Mesothelial cell of epicardium (in vitro differentiated cells): ENCODE measurements around the gene HSD11B2. TPM values are rescaled to one million over a fixed set of nuclear protein-coding genes. Genes with fewer than 3 reads are reported as not detected.

Source experiments
- DNase-seq, 2 experiments: peaks; one replicate each; pipeline ENCODE4 v3.0.0; 2021; ENCODE audit warnings: low spot score in 2 of 2; ENCODE audit not compliant: unreplicated experiment in 2 of 2
- H3K27ac Mint-ChIP-seq: 2 replicates; pipeline ENCODE4 v1.8.0; 2021; ENCODE audit warnings: mixed read lengths
- H3K27me3 Mint-ChIP-seq: 2 replicates; pipeline ENCODE4 v1.8.0; 2021; ENCODE audit warnings: low read depth, mixed read lengths
- H3K36me3 Mint-ChIP-seq: 2 replicates; pipeline ENCODE4 v1.8.0; 2021; ENCODE audit warnings: mixed read lengths
- H3K4me1 Mint-ChIP-seq: 2 replicates; pipeline ENCODE4 v1.8.0; 2021; ENCODE audit warnings: mixed read lengths
- H3K4me3 Mint-ChIP-seq: 2 replicates; pipeline ENCODE4 v1.8.0; 2021; ENCODE audit warnings: mild to moderate bottlenecking, moderate library complexity, mixed read lengths
- H3K9me3 Mint-ChIP-seq: 2 replicates; pipeline ENCODE4 v1.8.0; 2021; ENCODE audit warnings: mixed read lengths
- CTCF ChIP-seq: fragments of 200-600 bp; sonication (generic); IDR thresholded peaks from one replicate; pipeline ENCODE4 v1.5.0; 2021; ENCODE audit warnings: antibody characterized with exemption; ENCODE audit not compliant: unreplicated experiment
- total RNA-seq: library from RNA; stranded (reverse); gene quantifications from 3 replicates; pipeline ENCODE4 v1.2.1, GENCODE V29; 2021

Gene HSD11B2
- total RNA-seq, 1 donor from 2014 or later = 3.7 TPM

GRCh38 chr16:67445913-67446907 lies 15.3 kb downstream of the HSD11B2 start:
- Mint-ChIP-seq H3K9me3 (no peaks in the 10 kb centered on the region), H3K4me3 (no peak overlapping the region)
- no peak for DNase-seq

GRCh38 chr16:67446968-67447507 lies 16.1 kb downstream of the HSD11B2 start:
- no peak for TF ChIP-seq CTCF
- Mint-ChIP-seq H3K9me3 (no peaks in the 10 kb centered on the region), H3K36me3 (peaks cover 5% of the 10 kb centered on the region), H3K4me3 (no peak overlapping the region), H3K27me3 (no peaks in the 10 kb centered on the region), H3K4me1 (no peaks in the 10 kb centered on the region), H3K27ac (no peak overlapping the region)
- no peak for DNase-seq

More at GRCh38 chr16:67445913-67446907, 15.3 kb downstream of the HSD11B2 start:
- peaks cover 5% of the 10 kb centered on the region for H3K36me3 Mint-ChIP-seq
- no peaks in the 10 kb centered on the region for H3K4me1 Mint-ChIP-seq
- TF ChIP-seq CTCF = no peak
- no peaks in the 10 kb centered on the region for H3K27me3 Mint-ChIP-seq
- no peak overlapping the region for H3K27ac Mint-ChIP-seq

GRCh38 chr16:67447508-67448076 lies 16.7 kb downstream of the HSD11B2 start:
- H3K4me3 Mint-ChIP-seq = no peak overlapping the region
- H3K4me1 Mint-ChIP-seq = no peaks in the 10 kb centered on the region
- no peak overlapping the region for H3K27ac Mint-ChIP-seq
- peaks cover 5% of the 10 kb centered on the region for H3K36me3 Mint-ChIP-seq
- no peaks in the 10 kb centered on the region for H3K9me3 Mint-ChIP-seq
- no peak for DNase-seq
- H3K27me3 Mint-ChIP-seq = no peaks in the 10 kb centered on the region
- TF ChIP-seq CTCF = no peak

- no peak for DNase-seq
- no peak for TF ChIP-seq CTCF
- H3K4me3 Mint-ChIP-seq = no peak overlapping the region
- H3K4me1 Mint-ChIP-seq = no peaks in the 10 kb centered on the region
- H3K27me3 Mint-ChIP-seq = no peaks in the 10 kb centered on the region
- H3K9me3 Mint-ChIP-seq = no peaks in the 10 kb centered on the region
- H3K36me3 Mint-ChIP-seq = peaks cover 7% of the 10 kb centered on the region
- H3K27ac Mint-ChIP-seq = no peak overlapping the region
Observed at GRCh38 chr16:67448580-67448979, 17.7 kb downstream of the HSD11B2 start.

- H3K9me3 Mint-ChIP-seq = no peaks in the 10 kb centered on the region
- no peak overlapping the region for H3K27ac Mint-ChIP-seq
- H3K4me3 Mint-ChIP-seq = no peak overlapping the region
- H3K4me1 Mint-ChIP-seq = no peaks in the 10 kb centered on the region
- H3K27me3 Mint-ChIP-seq = no peaks in the 10 kb centered on the region
- no peak for TF ChIP-seq CTCF
- H3K36me3 Mint-ChIP-seq = peaks cover 7% of the 10 kb centered on the region
- no peak for DNase-seq
Observed at GRCh38 chr16:67449336-67449735, 18.4 kb downstream of the HSD11B2 start.
